GM10266 (cell line): ENCODE results near the gene VAV3.

Experiments
- DNase-seq: peaks from one replicate; pipeline ENCODE4 v3.0.0; 2012; ENCODE audit errors: extremely low spot score
- CTCF ChIP-seq: IDR thresholded peaks from 2 replicates; pipeline ENCODE4 v1.5.1; 2012; ENCODE audit warnings: mild to moderate bottlenecking, low read depth; ENCODE audit not compliant: control insufficient read depth, insufficient read depth; ENCODE audit errors: missing control alignments

The VAV3 gene

GRCh38 chr1:107824946-107825345, 140.0 kb downstream of the VAV3 start:
- no peak for TF ChIP-seq CTCF
- no peak for DNase-seq

GRCh38 chr1:107821340-107821739, 143.6 kb downstream of the VAV3 start:
- no peak for TF ChIP-seq CTCF
- no peak for DNase-seq

- no peak for DNase-seq
Measured at GRCh38 chr1:107820801-107821200, 144.2 kb downstream of the VAV3 start.

GRCh38 chr1:107817935-107818334, 147.0 kb downstream of the VAV3 start:
- TF ChIP-seq CTCF, result no peak

More at GRCh38 chr1:107820801-107821200, 144.2 kb downstream of the VAV3 start:
- TF ChIP-seq CTCF, result no peak

GRCh38 chr1:107817206-107817605, 147.8 kb downstream of the VAV3 start:
- TF ChIP-seq CTCF, result no peak
- DNase-seq, result no peak

More at GRCh38 chr1:107817935-107818334, 147.0 kb downstream of the VAV3 start:
- DNase-seq, result no peak

- no peak for TF ChIP-seq CTCF
- no peak for DNase-seq
Measured at GRCh38 chr1:107810291-107810951, 154.6 kb downstream of the VAV3 start.

GRCh38 chr1:107807855-107808254, 157.1 kb downstream of the VAV3 start:
- DNase-seq, result no peak
- TF ChIP-seq CTCF, result no peak
